Loucy (cell line): ENCODE measurements around the gene IL10RA.

Experiments used
- EZH2phosphoT487 ChIP-seq: fragments of 200-600 bp; IDR thresholded peaks from 2 replicates; pipeline ENCODE4 v1.6.1; 2018; ENCODE audit warnings: antibody characterized with exemption, mild to moderate bottlenecking, moderate library complexity, borderline replicate concordance
- TF ChIP-seq, protein P1 (sequence below): fragments of 200-600 bp; sonication (generic); conservative IDR thresholded peaks from 2 replicates; pipeline ENCODE4 v1.5.1; 2014; ENCODE audit warnings: mild to moderate bottlenecking, antibody characterized with exemption, low read length

DNA sequence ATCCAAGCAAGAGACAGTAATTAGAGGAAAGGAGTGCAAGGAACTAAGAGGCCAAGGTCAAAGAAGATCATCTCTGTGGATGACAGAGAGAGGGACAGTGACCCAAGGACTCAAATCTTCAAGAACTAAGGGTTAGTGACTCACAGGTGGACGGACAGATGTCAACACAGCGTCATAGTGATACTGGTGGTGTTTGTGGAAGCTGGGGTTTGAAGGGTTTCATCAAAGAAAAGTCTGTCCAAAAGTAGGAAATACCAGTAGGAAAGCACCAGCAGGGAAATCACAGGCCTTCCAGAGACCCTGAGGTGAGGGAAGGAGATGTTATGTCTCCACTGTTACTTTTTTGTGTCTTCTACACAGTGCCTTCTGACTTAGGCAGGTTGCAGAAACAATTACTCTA is 32.2 kb downstream of the IL10RA start:
- TF ChIP-seq, protein P1, sequence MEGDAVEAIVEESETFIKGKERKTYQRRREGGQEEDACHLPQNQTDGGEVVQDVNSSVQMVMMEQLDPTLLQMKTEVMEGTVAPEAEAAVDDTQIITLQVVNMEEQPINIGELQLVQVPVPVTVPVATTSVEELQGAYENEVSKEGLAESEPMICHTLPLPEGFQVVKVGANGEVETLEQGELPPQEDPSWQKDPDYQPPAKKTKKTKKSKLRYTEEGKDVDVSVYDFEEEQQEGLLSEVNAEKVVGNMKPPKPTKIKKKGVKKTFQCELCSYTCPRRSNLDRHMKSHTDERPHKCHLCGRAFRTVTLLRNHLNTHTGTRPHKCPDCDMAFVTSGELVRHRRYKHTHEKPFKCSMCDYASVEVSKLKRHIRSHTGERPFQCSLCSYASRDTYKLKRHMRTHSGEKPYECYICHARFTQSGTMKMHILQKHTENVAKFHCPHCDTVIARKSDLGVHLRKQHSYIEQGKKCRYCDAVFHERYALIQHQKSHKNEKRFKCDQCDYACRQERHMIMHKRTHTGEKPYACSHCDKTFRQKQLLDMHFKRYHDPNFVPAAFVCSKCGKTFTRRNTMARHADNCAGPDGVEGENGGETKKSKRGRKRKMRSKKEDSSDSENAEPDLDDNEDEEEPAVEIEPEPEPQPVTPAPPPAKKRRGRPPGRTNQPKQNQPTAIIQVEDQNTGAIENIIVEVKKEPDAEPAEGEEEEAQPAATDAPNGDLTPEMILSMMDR = no peak
- TF ChIP-seq EZH2phosphoT487 = no peak
